Measurements from ENCODE around the gene SPP2.

SPP2 gene

GRCh38 chr2:234033885-234034284 is 16.6 kb upstream of the SPP2 start:
- H3K4me3 ChIP-seq (ENCODE audit: low read depth, low read length) = no peak overlapping the region
- TF ChIP-seq, protein P1, sequence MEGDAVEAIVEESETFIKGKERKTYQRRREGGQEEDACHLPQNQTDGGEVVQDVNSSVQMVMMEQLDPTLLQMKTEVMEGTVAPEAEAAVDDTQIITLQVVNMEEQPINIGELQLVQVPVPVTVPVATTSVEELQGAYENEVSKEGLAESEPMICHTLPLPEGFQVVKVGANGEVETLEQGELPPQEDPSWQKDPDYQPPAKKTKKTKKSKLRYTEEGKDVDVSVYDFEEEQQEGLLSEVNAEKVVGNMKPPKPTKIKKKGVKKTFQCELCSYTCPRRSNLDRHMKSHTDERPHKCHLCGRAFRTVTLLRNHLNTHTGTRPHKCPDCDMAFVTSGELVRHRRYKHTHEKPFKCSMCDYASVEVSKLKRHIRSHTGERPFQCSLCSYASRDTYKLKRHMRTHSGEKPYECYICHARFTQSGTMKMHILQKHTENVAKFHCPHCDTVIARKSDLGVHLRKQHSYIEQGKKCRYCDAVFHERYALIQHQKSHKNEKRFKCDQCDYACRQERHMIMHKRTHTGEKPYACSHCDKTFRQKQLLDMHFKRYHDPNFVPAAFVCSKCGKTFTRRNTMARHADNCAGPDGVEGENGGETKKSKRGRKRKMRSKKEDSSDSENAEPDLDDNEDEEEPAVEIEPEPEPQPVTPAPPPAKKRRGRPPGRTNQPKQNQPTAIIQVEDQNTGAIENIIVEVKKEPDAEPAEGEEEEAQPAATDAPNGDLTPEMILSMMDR (IDR thresholded peaks at IDR 0.05; ENCODE audit: borderline replicate concordance, insufficient read depth, low read depth, low read length) = no peak

GRCh38 chr2:234038076-234038802 is 12.3 kb upstream of the SPP2 start:
- H3K4me3 ChIP-seq (ENCODE audit: low read depth, low read length) = no peak overlapping the region

GRCh38 chr2:234044157-234044556 is 6.3 kb upstream of the SPP2 start:
- TF ChIP-seq, protein P1 (IDR thresholded peaks at IDR 0.05; ENCODE audit: borderline replicate concordance, insufficient read depth, low read depth, low read length) = no peak
- no peak overlapping the region for H3K4me3 ChIP-seq (ENCODE audit: low read depth, low read length)

More at GRCh38 chr2:234038076-234038802, 12.3 kb upstream of the SPP2 start:
- TF ChIP-seq, protein P1 (IDR thresholded peaks at IDR 0.05; ENCODE audit: borderline replicate concordance, insufficient read depth, low read depth, low read length) = no peak

- H3K4me3 ChIP-seq (ENCODE audit: low read depth, low read length) = no peak overlapping the region
- TF ChIP-seq, protein P1 (IDR thresholded peaks at IDR 0.05; ENCODE audit: borderline replicate concordance, insufficient read depth, low read depth, low read length) = no peak
Observed at GRCh38 chr2:234046521-234046920, 4.0 kb upstream of the SPP2 start.

DNA sequence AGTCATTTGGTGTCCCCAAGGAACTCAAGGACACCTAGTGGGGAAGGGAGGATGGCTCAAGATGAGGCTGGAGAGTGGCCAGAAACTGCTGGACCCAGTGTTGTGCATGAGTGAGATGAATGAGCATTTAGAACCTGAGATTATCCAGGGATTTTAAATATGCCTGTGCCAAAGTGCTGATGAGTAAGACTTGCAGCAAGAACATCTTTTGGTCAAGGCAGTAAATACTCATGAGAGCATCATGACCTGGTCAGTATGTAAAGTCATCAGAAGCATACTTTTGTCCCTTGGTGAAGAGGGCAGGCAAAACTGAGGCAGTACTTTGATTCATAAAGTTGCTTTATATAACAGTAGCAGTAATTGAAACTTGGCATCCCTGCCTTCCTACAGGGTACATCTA is 3.1 kb upstream of the SPP2 start:
- H3K4me3 ChIP-seq (ENCODE audit: low read depth, low read length) = no peak overlapping the region
- TF ChIP-seq, protein P1 (IDR thresholded peaks at IDR 0.05; ENCODE audit: borderline replicate concordance, insufficient read depth, low read depth, low read length) = no peak

DNA sequence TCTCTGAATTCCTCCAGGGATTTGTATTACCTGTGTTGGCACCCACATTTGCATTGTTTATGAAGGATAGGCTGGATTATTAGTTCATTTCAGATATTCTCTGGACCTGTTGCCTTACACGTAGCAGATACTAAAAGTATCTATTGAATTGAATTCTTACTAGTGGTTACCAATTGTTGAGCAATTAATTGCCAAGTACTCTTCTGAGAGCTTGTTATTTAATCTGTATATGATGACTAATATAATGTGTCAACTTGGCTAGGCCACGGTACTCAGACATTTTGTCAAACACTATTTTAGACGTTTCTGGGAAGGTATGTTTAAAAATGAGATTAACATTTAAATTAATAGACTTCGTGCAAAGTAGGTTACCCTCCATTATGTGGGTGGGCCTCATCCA is 2.5 kb upstream of the SPP2 start:
- TF ChIP-seq, protein P1 (IDR thresholded peaks at IDR 0.05; ENCODE audit: borderline replicate concordance, insufficient read depth, low read depth, low read length) = no peak
- no peak overlapping the region for H3K4me3 ChIP-seq (ENCODE audit: low read depth, low read length)

- H3K4me3 ChIP-seq (ENCODE audit: low read depth, low read length) = no peak overlapping the region
- TF ChIP-seq, protein P1 (IDR thresholded peaks at IDR 0.05; ENCODE audit: borderline replicate concordance, insufficient read depth, low read depth, low read length) = no peak
Observed at GRCh38 chr2:234051374-234052070, 1.0 kb downstream of the SPP2 start.

All from GM12875 (cell line).